HG02763 (cell line): ENCODE measurements around the gene VPS35.
"Not testable (repeated sequence)": the region's sequence is repeated elsewhere in the genome, so short reads cannot be mapped to it uniquely, and the experiment has no call there.

Source experiments
- ATAC-seq: cut with Tn5 transposase; IDR thresholded peaks from one replicate; pipeline ENCODE4 v1.9.1; 2021; ENCODE audit warnings: mild to moderate bottlenecking, moderate library complexity; ENCODE audit not compliant: unreplicated experiment

Gene VPS35

GRCh38 chr16:46713634-46714033 is 24.7 kb upstream of the VPS35 start:
- no peak for ATAC-seq

GRCh38 chr16:46712911-46713310 is 23.9 kb upstream of the VPS35 start:
- no peak for ATAC-seq

- ATAC-seq = no peak
Measured at GRCh38 chr16:46711106-46712058, 22.4 kb upstream of the VPS35 start.

GRCh38 chr16:46709469-46710005 is 20.6 kb upstream of the VPS35 start:
- no peak for ATAC-seq

- ATAC-seq = no peak
Measured at GRCh38 chr16:46706642-46707041, 17.7 kb upstream of the VPS35 start.

- ATAC-seq = no peak
Measured at GRCh38 chr16:46702030-46702429, 13.1 kb upstream of the VPS35 start.

- no peak for ATAC-seq
Measured at GRCh38 chr16:46701615-46702014, 12.6 kb upstream of the VPS35 start.

- ATAC-seq = no peak
Measured at GRCh38 chr16:46700048-46700447, 11.1 kb upstream of the VPS35 start.

GRCh38 chr16:46696957-46697356 is 8.0 kb upstream of the VPS35 start:
- no peak for ATAC-seq

- ATAC-seq = no peak
Measured at GRCh38 chr16:46695937-46696336, 7.0 kb upstream of the VPS35 start.

- ATAC-seq = no peak
Measured at GRCh38 chr16:46693598-46693997, 4.6 kb upstream of the VPS35 start.

GRCh38 chr16:46691726-46692125 is 2.7 kb upstream of the VPS35 start:
- ATAC-seq = no peak

GRCh38 chr16:46690281-46691178 is 1.6 kb upstream of the VPS35 start:
- no peak for ATAC-seq

- peak; percentile 73 for ATAC-seq
Measured at GRCh38 chr16:46689365-46690280, 645 bp upstream of the VPS35 start, which contains the start of gene ORC6. ORC6 (plus strand) TSS chr16:46689659; CDS start chr16:46689706, 47 bp downstream.

GRCh38 chr16:46688101-46688653 is 801 bp downstream of the VPS35 start:
- ATAC-seq = no peak

- no peak for ATAC-seq
Measured at GRCh38 chr16:46687486-46687885, 1.5 kb downstream of the VPS35 start.

GRCh38 chr16:46686815-46687473 is 2.0 kb downstream of the VPS35 start:
- ATAC-seq = no peak

GRCh38 chr16:46681867-46682266 is 7.1 kb downstream of the VPS35 start:
- ATAC-seq = not testable (repeated sequence)

- ATAC-seq = not testable (repeated sequence)
Measured at GRCh38 chr16:46677943-46678342, 11.0 kb downstream of the VPS35 start.
